ENCODE measurements around the gene UPK2.
A peak's percentile ranks its signal among the peaks of the same experiment; 100 is the strongest.

UPK2 gene

DNA sequence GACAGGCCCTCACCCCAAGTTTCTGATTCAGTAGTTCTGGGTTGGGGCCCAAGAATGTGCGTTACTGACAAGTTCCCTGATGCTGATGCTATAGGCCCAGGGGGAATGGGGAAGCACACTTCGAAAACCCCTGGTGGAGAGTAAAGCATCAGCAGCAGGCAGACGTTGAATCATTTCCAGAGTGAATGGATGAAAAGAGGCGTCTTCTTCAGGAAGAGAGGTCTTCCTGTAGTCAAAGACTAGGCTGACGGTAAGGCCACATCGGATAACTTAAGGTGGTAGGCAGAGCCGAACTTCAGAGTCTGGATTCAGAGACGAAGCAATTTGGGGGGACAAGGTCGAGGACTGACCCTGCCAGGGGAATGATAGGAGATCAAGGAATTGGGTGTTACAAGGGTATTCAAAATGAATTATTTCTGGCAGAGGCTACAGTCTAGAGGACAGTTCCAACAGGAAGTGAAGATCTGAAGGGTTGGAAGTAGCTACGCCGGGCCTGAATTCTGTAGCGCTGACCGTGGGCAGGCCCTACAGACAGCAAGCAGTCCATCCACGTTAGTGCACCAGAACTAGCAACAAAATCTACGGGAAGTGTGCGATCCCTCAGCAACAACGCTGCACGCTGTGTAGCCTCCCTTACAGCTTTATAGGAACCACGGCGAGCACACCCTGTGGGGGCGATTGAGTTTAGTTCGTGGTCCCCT is 41.0 kb downstream of the UPK2 start:
- DNase-seq: no peak

GRCh38 chr11:118997627-118998387 is 41.7 kb downstream of the UPK2 start, which contains the start of gene CENATAC:
TSS of gene CENATAC (plus strand) at chr11:118998138. CDS start at chr11:118998198, 60 bp downstream.
- DNase-seq: peak; percentile 75 to 93

- no peak for DNase-seq
Measured at GRCh38 chr11:118998388-118998717, 42.3 kb downstream of the UPK2 start.

DNA sequence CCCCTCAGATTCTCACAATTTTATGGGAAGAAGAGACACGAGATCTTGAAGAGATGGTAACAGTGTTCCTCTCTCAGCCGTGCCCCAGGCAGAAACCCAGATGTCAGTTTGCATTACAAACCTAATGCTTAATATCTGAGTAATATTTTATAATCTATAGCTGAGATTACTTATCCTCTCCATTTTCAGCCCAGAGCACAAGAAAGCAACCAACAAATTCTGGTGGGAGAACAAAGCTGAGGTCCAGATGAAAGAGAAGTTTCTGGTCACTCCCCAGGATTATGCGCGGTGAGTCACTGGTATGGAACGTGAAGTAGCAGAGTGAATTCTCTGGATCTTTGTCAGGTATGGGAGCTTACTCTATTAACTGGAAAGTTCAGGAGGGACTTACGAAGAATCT is 42.7 kb downstream of the UPK2 start:
- no peak for DNase-seq

DNA sequence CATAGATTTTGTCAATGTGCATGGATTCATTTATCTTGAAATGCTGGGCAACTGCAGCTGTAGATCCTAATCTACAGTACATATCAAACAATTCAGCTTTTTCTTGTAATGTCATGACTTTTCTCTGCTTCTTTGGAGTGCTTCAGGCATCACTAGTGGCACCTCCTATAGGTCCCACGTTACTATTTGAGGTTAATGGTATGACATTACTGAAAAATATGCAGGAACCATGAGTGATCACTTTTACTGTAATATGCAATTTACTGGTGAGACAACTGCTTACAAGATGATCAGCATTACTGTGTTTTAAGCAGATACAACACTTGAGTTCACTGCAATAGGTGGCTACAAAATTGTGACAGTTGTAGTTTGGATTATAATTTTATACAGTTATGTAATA is 44.8 kb downstream of the UPK2 start:
- no peak for DNase-seq

DNA sequence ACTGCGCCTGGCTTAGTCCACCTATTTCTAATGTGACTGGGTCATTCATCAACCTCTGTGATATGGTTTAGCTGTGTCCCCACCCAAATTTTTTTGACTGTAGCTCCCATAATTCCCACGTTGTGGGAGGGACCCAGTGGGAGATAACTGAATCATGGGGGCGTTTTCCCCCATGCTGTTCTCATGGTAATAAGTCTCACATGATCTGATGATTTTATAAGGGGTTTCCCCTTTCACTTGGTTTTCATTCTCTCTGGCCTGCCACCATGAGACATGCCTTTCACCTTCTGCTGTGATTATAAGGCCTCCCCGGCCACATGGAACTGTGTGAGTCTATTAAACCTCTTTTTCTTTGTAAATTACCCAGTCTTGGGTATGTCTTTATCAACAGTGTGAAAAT is 50.6 kb downstream of the UPK2 start:
- no peak for DNase-seq
